Neural progenitor cell (in vitro differentiated cells): ENCODE data around the gene USP6.

ENCODE experiments used
- CTCF ChIP-seq: fragments of 200-600 bp; sonication (generic); IDR thresholded peaks from 2 replicates; pipeline ENCODE4 v1.5.1; 2017; ENCODE audit warnings: antibody characterized with exemption, mild to moderate bottlenecking
- EZH2 ChIP-seq: fragments of 200-600 bp; sonication (generic); IDR thresholded peaks from 2 replicates; pipeline ENCODE4 v1.6.1; 2017; ENCODE audit warnings: antibody characterized with exemption, mild to moderate bottlenecking, moderate library complexity

- no peak for TF ChIP-seq CTCF
- TF ChIP-seq EZH2: no peak
These were observed 4.2 kb upstream of the USP6 start, which contains the start of gene ZNF232 for GRCh38 chr17:5111402-5112204.
